ENCODE results near the gene TRIM69. TPM values are rescaled to one million over a fixed set of nuclear protein-coding genes. Genes with fewer than 3 reads are reported as not detected.

Gene TRIM69
- total and polyA plus RNA-seq, 2 of the 4 experiments (the other 2 are of a cell fraction): 5.3 to 7.7 TPM

DNA sequence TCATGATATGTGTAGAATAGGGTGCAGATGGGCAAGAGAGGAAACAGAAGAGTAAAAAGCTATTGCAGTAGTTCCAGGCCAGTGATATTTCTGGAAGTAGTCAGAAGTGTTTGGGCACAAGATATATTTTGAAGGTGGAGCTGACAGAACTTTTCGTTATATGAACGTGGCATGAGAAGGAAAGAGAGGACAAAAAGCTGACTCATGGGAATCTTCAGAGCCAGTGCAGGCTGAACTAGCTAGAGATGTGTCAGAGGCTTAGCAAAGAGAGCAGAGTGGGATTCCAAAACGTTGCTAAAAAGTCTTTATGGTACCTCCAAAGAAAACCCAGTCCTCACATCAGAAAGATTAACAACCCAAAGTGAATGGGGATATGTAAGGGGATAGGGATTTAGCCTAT is 28.7 kb downstream of the TRIM69 start:
- Histone ChIP-seq H3K4me1 (ENCODE audit: control insufficient read depth, insufficient read depth, low read length) (no peaks in the 10 kb centered on the region), H2AK5ac (ENCODE audit: low read depth, low read length) (no peak overlapping the region), H3K9me1 (ENCODE audit: insufficient read depth, low read length) (no peaks in the 10 kb centered on the region), H2AK9ac (replicated peaks; ENCODE audit: low read depth, low read length, poor library complexity) (no peak overlapping the region), H2BK120ac (ENCODE audit: low read depth, low read length) (no peak overlapping the region), H3K36me3 (ENCODE audit: control insufficient read depth, insufficient read depth, low read length) (no peaks in the 10 kb centered on the region), H3K18ac (ENCODE audit: low read depth, low read length) (no peak overlapping the region), H3K4me3 (ENCODE audit: insufficient read depth, low read depth, low read length) (no peak overlapping the region), H3K9me3 (ENCODE audit: control insufficient read depth, insufficient read depth, low read length) (no peaks in the 10 kb centered on the region), H3K4ac (ENCODE audit: low read depth, low read length) (no peak overlapping the region), H4K5ac (ENCODE audit: low read depth, low read length) (no peak overlapping the region), H3K23ac (ENCODE audit: low read depth, low read length) (no peak overlapping the region), H3K9ac (ENCODE audit: low read depth, low read length) (no peak overlapping the region), H4K20me1 (ENCODE audit: insufficient read depth, low read length) (no peaks in the 10 kb centered on the region), H3K14ac (replicated peaks; ENCODE audit: low read depth, low read length) (no peak overlapping the region), H2BK20ac (ENCODE audit: low read depth, low read length) (no peak overlapping the region), H2BK15ac (ENCODE audit: low read depth, low read length) (no peak overlapping the region), H3K27me3 (ENCODE audit: control insufficient read depth, insufficient read depth, low read length) (peaks cover 1% of the 10 kb centered on the region; the same call in 1 of the 2 replicates), H3K4me2 (ENCODE audit: low read depth, low read length) (no peak overlapping the region), H4K8ac (ENCODE audit: low read depth in 2 of 2, low read length in 2 of 2) (no peak overlapping the region), H2BK5ac (ENCODE audit: low read depth, low read length, poor library complexity, severe bottlenecking) (no peak overlapping the region), H3K27ac (ENCODE audit: insufficient read depth, low read length) (no peak overlapping the region), H3K79me1 (ENCODE audit: low read depth in 1 of 2, low read length in 2 of 2) (no peaks in the 10 kb centered on the region), H2AFZ (replicated peaks; ENCODE audit: low read length, poor library complexity) (no peak overlapping the region), H4K91ac (ENCODE audit: insufficient read depth, low read depth, low read length) (no peak overlapping the region), H3K56ac (ENCODE audit: extremely low read depth, insufficient read depth, low read length) (no peak overlapping the region)
- intact Hi-C loops (cut with micrococcal nuclease): no loop called here
- dilution Hi-C loops (cut with HindIII; ENCODE audit: low sequenced_read_pairs, unreplicated experiment): no loop called here
- ATAC-seq (ENCODE audit: low read depth) (no peak), DNase-seq (no peak)
- CTCF ChIA-PET: no interaction called here
- in situ Hi-C loops (cut with MboI; ENCODE audit: low sequenced_read_pairs): no loop called here
- BruUV-seq (replicated peaks): no TSS peak
- TF ChIP-seq MAFK (IDR thresholded peaks at IDR 0.05; ENCODE audit: low read depth, low read length): peak; percentile 60
- TF ChIP-seq NFE2L2 (IDR thresholded peaks at IDR 0.05; ENCODE audit: low read depth, low read length): no peak
- POLR2A ChIA-PET (ENCODE audit: unreplicated experiment): no interaction called here
- 0% methylated on average over 1 of the region's 3 CpGs; no CpG with 5 or more reads in 1 of the 2 experiments for WGBS, 2 experiments (ENCODE audit: extremely low coverage in 2 of 2, insufficient read length in 1 of 2)

Data from IMR-90 (cell line).